ENCODE data around the gene NABP1.
A peak's percentile ranks its signal among the peaks of the same experiment; 100 is the strongest.

Gene NABP1

DNA sequence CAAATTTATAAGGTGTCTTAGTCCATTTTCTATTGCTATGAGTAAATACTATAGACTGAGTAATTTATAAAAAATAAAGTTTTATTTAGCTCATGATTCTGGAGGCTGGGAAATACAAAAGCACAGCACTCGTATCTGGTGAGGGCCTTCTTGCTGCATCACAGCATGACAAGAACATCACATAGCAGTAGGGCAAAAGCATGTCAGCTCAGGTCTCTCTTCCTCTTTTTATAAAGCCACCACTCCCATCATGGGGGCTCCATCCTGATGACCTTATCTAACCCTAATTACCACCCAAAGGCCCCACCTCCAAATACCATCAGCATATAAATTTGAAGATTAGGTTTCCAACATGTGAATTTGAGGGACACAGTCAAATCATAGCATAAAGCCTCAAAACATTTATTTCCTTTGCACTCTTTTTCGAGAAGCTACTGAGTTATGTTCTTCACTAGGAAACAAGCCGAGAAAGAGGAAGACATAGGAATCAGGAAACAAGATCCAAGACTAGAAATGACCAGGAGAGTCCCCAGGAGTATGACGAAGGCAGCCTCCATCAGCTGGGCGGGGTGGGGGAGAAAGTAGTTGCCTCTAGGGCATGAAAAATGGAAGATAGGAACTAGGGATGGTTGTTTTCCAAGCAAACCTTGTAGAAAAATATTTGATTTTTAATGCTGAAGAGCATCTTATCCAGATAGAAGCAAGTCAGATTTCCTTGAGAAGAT, 24.1 kb upstream of the NABP1 start:
- no peak overlapping the region for H3K4me3 ChIP-seq (ENCODE audit: low read depth, low read length)
- TF ChIP-seq POLR2A (IDR thresholded peaks at IDR 0.05; ENCODE audit: extremely low read depth, insufficient read length) (no peak), MYC (IDR thresholded peaks at IDR 0.05; ENCODE audit: low read depth, low read length) (no peak)
- TF ChIP-seq, protein P1, sequence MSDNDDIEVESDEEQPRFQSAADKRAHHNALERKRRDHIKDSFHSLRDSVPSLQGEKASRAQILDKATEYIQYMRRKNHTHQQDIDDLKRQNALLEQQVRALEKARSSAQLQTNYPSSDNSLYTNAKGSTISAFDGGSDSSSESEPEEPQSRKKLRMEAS (IDR thresholded peaks at IDR 0.05; ENCODE audit: low read depth, low read length): no peak
- TF ChIP-seq, protein P2, sequence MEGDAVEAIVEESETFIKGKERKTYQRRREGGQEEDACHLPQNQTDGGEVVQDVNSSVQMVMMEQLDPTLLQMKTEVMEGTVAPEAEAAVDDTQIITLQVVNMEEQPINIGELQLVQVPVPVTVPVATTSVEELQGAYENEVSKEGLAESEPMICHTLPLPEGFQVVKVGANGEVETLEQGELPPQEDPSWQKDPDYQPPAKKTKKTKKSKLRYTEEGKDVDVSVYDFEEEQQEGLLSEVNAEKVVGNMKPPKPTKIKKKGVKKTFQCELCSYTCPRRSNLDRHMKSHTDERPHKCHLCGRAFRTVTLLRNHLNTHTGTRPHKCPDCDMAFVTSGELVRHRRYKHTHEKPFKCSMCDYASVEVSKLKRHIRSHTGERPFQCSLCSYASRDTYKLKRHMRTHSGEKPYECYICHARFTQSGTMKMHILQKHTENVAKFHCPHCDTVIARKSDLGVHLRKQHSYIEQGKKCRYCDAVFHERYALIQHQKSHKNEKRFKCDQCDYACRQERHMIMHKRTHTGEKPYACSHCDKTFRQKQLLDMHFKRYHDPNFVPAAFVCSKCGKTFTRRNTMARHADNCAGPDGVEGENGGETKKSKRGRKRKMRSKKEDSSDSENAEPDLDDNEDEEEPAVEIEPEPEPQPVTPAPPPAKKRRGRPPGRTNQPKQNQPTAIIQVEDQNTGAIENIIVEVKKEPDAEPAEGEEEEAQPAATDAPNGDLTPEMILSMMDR (IDR thresholded peaks at IDR 0.05; ENCODE audit: low read depth, low read length): no peak
- DNase-seq (ENCODE audit: low read depth): peak; percentile 16

DNA sequence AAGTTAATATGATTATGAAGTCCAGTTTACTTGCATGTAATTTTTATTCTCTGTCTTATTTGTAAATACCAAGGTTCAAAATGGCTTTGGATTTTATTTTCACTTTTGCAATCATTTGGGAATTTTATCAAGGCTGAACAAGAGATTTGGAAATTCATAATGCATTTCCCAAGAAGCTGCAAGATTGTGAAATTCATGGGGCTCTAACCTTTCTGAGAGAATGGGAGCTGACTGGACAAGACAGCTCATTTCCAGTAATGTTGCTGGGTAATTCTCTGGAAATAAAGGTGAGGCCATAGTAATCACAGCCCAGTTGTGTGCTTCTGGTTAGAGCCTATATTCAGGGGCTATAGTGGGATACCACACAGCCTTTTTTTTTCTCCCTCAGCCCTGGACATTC, 21.5 kb upstream of the NABP1 start:
- no peak for DNase-seq (ENCODE audit: low read depth)
- TF ChIP-seq POLR2A (IDR thresholded peaks at IDR 0.05; ENCODE audit: extremely low read depth, insufficient read length) (no peak), MYC (IDR thresholded peaks at IDR 0.05; ENCODE audit: low read depth, low read length) (no peak)
- TF ChIP-seq, protein P2 (IDR thresholded peaks at IDR 0.05; ENCODE audit: low read depth, low read length): no peak
- TF ChIP-seq, protein P1 (IDR thresholded peaks at IDR 0.05; ENCODE audit: low read depth, low read length): no peak
- no peak overlapping the region for H3K4me3 ChIP-seq (ENCODE audit: low read depth, low read length)

DNA sequence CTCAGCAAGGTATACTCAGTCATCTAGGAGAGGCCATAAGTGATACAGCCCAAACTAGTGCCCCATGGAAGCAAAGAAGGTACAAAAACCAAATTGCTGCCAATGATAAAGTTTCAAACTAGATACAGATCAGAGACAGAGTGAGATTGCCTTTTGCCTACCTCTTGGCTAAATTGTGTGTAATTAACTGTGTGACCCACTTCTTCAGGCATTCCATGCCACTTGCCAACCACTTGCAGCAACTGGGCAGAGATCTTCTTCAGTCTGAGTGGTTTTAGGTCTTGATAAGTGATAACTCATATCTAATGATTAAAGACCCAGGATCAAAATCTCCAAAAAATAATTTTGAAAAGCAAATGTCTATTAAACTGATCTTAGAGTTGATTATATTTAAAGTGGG, 21.1 kb upstream of the NABP1 start:
- TF ChIP-seq, protein P2 (IDR thresholded peaks at IDR 0.05; ENCODE audit: low read depth, low read length): no peak
- TF ChIP-seq MYC (IDR thresholded peaks at IDR 0.05; ENCODE audit: low read depth, low read length): no peak
- no peak for TF ChIP-seq POLR2A (IDR thresholded peaks at IDR 0.05; ENCODE audit: extremely low read depth, insufficient read length)
- TF ChIP-seq, protein P1 (IDR thresholded peaks at IDR 0.05; ENCODE audit: low read depth, low read length): no peak
- no peak overlapping the region for H3K4me3 ChIP-seq (ENCODE audit: low read depth, low read length)
- DNase-seq (ENCODE audit: low read depth): no peak

DNA sequence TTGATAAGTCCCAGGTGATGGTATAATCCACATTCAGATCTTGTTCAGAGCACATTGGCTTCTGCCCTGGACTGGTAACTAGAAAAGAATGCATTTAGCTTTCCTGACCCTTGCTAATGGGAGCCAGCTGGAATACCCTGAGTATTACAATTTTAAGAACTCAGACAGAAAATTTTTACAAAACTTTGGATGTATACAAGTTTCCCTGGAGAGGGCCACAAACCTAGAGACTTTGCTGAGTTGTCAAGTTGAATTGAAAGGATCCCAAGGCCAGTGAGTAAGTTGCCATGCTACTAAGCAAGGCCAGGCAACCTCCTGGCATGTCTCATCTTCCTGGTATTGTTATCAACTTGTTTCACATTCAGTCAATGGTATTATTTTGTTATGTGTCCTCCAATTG, 20.0 kb upstream of the NABP1 start:
- DNase-seq (ENCODE audit: low read depth): no peak
- TF ChIP-seq, protein P2 (IDR thresholded peaks at IDR 0.05; ENCODE audit: low read depth, low read length): no peak
- TF ChIP-seq POLR2A (IDR thresholded peaks at IDR 0.05; ENCODE audit: extremely low read depth, insufficient read length): no peak
- TF ChIP-seq, protein P1 (IDR thresholded peaks at IDR 0.05; ENCODE audit: low read depth, low read length): no peak
- TF ChIP-seq MYC (IDR thresholded peaks at IDR 0.05; ENCODE audit: low read depth, low read length): no peak
- H3K4me3 ChIP-seq (ENCODE audit: low read depth, low read length): no peak overlapping the region

DNA sequence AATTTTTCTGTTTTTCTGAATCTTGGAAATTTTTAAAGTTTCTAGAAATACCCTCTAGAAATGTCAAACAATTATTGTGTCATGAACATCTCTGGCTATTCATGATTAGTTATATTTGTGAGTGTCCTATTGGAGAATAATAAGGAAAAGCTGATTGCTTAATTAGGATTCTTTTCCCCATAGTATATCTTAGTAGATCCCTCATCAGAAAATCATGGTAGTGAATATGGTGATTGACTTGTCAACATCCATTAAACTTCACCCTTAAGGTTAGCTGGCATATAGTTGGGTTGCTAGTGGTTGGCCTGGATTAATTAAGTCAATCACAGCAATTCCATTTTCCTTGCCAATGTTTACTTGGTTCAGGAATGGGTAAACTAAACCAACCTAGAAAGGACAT, 18.7 kb upstream of the NABP1 start:
- TF ChIP-seq, protein P2 (IDR thresholded peaks at IDR 0.05; ENCODE audit: low read depth, low read length): no peak
- TF ChIP-seq POLR2A (IDR thresholded peaks at IDR 0.05; ENCODE audit: extremely low read depth, insufficient read length) (no peak), MYC (IDR thresholded peaks at IDR 0.05; ENCODE audit: low read depth, low read length) (no peak)
- TF ChIP-seq, protein P1 (IDR thresholded peaks at IDR 0.05; ENCODE audit: low read depth, low read length): no peak
- DNase-seq (ENCODE audit: low read depth): no peak
- no peak overlapping the region for H3K4me3 ChIP-seq (ENCODE audit: low read depth, low read length)

All from NB4 (cell line).